ENCODE results near the gene HOXB4. TPM values are rescaled to one million over a fixed set of nuclear protein-coding genes. Genes with fewer than 3 reads are reported as not detected.

Gene HOXB4
- total RNA-seq, 1 experiment from 2014 or later, result 0.04 TPM

- TF ChIP-seq AFF4 (CRISPR knock-in tag; IDR thresholded peaks at IDR 0.05; ENCODE audit: borderline replicate concordance) (no peak), ZBTB43 (CRISPR knock-in tag; IDR thresholded peaks at IDR 0.05) (no peak), AR (CRISPR knock-in tag; IDR thresholded peaks at IDR 0.05) (no peak), EMX1 (CRISPR knock-in tag; IDR thresholded peaks at IDR 0.05) (no peak), NFE2L1 (CRISPR knock-in tag; IDR thresholded peaks at IDR 0.05) (no peak), ARID4B (CRISPR knock-in tag; IDR thresholded peaks at IDR 0.05; ENCODE audit: borderline replicate concordance) (no peak), FOXP4 (CRISPR knock-in tag; IDR thresholded peaks at IDR 0.05) (no peak), ELF4 (CRISPR knock-in tag; IDR thresholded peaks at IDR 0.05; ENCODE audit: low read depth) (no peak)
These were observed 19.9 kb downstream of the HOXB4 start (continued) for GRCh38 chr17:48558057-48558830.
